NCI-H146 (cell line): ENCODE results near the gene CYP2A7.
"Not testable (repeated sequence)": the region's sequence is repeated elsewhere in the genome, so short reads cannot be mapped to it uniquely, and the experiment has no call there.

Experiments used
- DNase-seq: peaks from one replicate; lab custom pipeline; 2025; lab: John Stamatoyannopoulos, UW

The CYP2A7 gene

DNA sequence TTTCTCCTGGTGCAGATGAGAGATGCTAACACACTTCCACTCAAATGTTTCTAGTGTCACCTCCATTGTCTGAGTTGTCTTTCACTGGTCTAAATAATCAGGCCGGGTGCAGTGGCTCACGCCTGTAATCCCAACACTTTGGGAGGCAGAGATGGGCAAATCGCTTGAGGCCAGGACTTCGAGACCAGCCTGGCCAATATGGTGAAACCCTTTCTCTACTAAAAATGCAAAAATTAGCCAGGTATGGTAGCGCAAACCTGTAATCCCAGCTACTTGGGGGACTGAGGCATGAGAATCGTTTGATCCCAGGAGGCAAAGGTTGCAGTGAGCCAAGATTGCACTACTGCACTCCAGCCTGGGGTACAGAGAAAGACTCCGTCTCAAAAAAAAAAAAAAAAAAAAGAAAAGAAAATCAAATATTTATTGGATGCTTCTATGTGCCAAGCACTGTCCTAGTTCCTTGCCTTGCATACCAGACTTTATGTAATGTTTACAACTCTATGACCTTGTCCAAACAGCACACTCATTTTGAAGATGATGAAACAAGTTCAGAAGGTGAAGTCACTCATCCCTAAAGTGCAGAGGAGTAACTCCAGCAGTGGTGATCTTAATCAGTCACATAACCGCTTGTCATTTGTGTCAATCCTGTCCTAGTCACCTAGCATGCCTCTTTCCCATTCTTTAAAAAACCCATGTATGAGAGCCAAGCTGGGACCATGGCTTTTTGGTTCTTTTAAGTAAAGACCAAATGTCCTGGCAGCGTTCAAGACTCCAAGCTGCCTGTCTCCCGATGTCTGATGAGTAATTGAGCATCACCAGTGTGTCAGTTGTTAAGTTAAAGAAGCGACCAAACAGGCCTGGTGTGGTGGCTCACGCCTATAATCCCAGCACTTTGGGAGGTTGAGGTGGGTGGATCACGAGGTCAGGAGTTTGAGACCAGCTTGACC, 15.1 kb upstream of the CYP2A7 start:
- not testable (repeated sequence) for DNase-seq

DNA sequence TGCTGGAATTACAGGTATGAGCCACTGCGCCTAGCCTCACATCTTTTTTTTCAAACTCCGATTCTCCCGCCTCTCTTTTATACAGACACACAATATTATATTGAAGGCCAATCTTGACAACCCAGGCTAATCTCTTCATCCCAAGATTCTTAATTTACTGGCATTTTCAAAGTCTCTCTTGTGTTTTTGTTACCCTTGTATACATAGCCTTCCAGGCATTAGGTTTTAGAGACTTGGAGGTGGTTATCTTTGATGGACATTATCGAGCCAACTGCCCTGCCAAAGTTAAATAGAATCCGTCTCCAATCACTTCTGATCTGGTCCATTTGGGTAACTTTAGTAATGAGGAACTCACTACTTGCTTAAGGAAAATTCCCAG, 14.4 kb upstream of the CYP2A7 start:
- DNase-seq, result no peak

DNA sequence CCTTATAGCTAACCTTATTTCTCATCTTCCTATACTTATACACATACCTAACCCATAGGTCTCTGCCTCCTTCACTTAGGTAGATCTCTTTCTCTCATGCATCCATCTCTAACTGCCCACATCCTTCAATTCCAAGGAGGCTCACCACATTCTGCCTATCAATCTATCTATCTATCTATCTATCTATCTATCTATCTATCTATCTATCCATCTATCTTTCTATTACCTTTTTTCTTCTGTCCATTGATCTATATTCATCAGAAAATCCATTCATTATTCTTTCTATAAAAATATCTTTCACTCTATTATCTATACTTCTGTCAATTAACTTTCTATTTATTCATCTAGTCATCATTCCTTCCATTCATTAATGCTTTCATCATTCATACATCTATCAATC, 11.1 kb upstream of the CYP2A7 start:
- no peak for DNase-seq

DNA sequence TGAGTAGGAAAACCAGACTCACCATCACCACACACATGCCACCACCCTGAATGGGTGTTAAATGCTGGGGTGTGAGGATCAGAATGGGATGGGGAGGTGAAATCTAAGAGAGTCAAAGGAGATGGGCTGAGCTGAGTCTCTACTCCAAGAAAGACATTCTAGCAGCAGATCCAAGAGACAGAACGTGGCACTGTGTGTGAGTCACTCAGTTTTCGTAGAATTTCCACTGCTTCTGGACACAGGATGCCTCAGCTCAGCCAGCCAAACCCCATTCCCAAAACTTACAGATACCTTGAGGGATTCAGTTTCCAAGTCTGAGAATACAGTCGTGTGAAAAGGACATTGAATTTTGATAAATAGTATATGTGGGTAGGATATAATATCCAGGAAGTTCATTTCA, 7.3 kb upstream of the CYP2A7 start:
- no peak for DNase-seq

DNA sequence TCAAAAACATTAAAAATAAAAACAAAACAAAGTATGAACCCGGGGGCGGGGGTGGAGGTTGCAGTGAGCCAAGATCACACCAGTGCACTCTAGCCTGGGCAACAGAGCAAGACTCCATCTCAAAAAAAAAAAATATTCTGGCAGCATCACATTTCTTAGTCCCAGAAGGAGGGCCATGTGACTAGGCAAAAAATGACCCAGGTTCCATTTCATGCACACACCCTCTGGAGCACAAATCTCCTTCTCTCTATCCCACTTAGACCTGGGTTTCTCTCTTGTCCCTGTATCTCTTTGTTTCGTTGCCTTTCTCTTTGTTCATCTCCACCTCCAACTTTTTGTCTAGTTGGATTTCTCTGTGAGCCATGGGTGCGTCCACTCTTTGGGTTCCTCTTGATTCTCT, 6.2 kb upstream of the CYP2A7 start:
- no peak for DNase-seq

DNA sequence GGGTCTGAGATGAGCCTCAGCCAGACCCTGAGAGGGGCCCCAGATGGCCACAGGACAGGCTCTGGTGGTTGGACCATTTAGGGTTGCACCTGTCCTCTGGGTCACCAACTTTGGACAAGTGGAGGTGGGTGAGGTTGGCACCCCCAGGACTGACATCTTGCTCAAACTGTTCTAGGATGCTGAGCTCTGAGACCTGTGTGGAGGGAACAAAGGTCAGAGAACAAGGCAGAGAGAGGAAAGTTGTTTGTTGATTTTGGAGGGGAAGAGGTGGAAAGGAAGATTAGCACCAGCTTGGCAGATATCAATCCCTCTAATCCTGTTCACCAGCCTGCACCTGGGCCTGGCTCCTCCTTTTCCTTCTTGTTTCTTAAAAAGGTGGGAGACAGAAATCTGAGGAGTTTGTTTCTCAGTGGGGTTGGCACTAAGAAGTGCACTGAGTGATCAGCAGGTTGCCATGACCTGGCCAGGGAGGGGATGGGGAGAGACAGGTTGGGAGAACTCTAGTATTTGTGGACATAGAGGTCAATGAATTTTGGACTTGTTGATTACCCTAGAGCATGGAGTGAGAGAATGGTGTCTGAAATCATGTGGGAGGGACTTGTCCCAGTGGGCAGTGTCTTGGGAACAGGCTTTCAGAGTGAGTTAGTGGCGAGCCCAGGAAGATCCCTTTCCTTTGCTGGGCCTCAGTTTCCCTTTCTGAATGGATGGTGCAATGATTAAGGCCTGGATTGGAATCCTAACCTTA, 2.3 kb upstream of the CYP2A7 start:
- not testable (repeated sequence) for DNase-seq

DNA sequence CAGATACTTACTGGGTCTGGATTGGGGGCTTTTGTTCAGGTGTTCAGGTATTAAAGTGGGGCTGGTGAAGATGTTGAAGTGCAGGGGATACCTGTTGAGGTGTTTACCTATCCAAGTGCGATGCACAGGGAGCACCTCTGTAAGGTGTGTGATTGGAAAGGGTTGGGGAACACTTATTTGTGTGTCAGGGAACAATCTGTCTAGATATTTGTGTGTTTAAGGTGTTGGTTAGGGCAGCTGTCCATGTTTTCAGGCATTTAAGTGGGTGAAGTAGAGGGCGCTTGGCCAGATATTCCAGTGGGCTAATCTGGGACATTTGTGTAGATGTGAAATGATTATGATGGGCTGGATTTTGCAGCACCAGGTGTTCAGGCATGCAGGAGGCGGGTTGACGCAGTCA, 2.7 kb downstream of the CYP2A7 start:
- not testable (repeated sequence) for DNase-seq

DNA sequence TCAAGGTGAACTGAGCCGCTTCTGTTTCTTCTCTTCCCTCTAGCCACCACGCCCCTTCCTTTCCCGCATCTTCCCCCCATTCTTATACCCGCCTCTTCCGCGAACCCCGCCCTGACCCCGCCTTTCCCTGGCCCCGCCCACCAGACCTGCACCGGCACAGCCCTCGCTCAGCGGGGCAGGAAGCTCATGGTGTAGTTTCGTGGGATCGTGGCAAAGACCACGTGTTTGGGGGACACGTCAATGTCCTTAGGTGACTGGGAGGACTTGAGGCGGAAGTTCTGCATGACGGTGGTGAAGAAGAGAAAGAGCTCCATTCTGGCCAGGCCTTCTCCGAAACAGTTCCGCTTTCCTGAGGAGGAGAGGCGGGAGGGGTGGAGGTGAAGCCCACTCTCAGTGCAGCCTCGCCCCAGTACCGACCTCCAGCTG, 6.5 kb downstream of the CYP2A7 start:
- DNase-seq, result not testable (repeated sequence)

DNA sequence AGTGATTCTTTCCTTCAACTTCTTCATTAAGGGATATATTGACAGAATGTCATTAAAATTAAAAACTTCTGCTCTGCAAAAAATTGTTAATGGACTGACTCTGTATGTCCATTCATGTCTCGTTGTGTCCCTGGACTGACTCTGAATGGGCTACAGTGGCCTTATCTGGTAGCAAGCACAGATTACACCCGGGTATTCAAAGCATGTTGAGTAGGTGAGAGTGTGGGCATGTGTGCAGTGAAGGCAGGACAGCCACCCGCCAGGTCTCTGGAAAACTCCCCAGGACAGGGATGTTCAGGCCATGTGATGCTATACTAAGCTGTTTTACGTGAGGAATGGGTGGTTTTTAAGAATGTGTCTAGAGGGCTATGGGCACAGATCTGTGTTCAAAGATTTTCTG, 7.2 kb downstream of the CYP2A7 start:
- not testable (repeated sequence) for DNase-seq

DNA sequence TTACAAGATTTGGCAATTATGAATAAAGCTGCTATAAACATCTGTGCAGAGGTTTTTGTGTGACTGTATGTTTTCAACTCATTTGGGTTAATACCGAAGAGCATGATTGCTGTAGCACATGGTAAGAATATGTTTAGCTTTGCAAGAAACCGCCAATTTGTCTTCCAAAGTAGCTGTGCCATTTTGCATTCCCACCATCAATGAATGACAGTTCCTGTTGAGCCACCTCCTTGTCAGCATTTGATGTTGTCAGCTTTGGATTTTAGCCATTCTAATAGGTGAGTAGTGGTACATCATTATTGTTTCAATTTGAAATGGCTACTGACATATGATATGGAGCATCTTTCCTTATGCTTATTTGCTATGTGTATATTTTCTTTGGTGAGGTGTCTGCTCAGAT, 8.2 kb downstream of the CYP2A7 start:
- not testable (repeated sequence) for DNase-seq

DNA sequence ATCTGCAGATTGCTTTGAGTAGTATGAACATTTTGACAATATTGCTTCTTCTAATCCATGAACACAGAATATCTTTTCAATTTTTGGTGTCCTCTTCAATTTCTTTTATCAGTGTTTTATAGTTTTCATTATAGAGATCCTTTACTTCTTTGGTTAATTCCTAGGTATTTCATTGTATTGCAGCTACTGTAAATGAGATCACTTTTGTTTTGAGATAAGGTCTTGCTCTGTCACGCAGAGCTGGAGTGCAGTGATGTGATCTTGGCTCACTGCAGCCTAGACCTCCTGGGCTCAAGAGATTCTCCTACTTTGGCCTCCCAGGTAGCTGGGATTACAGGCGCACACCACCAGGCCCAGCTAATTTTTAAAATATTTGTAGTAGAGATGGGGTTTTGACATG, 9.8 kb downstream of the CYP2A7 start:
- no peak for DNase-seq

DNA sequence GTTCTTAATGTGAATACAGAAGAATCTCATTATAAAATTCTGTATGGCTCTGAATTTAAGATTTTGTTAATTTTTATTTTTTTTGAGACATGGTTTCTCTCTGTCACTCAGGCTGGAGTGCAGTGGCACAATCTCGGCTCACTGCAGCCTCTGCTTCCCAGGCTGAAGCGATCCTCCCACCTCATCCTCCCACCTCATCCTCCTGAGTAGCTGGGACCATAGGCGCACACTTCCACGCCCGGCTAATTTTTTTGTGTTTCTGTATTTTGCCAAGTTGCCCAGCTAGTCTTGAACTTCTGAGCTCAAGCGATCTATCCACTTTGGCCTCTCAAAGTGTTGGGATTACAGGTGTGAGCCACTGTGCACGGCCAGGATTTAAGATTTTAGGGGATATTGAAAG, 14.3 kb downstream of the CYP2A7 start:
- DNase-seq, result no peak

DNA sequence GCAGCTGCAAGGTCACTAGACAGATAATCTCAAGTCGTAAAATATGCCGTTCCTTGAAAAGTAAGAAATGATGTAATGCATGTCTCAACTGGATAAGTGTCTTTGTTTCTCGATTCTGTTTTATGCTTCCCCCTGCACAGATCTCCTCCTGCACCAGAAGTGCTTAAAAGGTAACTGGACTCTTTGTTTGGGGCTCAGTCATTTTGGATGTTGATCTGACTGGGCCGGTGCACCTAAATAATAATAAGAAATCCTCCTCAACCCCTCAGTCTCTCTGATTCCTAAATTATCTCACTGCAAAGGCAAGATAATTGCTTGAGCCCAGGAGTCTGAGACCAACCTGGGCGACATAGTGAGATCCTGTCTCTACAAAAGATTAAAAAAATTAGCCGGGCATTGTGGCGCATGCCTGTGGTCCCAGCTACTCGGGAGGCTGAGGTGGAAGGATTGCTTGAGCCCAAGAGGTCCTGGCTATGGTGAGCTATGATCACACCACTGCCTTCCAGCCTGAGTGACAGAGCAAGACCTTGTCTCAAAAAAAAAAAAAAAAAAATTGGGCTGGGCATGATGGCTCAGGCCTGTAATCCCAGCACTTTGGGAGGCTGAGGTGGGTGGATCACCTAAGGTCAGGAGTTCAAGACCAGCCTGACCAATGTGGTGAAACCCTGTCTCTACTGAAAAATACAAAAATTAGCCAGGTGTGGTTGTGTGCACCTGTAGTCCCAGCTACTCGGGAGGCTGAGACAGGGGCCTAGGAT, 17.1 kb downstream of the CYP2A7 start:
- DNase-seq, result not testable (repeated sequence)

DNA sequence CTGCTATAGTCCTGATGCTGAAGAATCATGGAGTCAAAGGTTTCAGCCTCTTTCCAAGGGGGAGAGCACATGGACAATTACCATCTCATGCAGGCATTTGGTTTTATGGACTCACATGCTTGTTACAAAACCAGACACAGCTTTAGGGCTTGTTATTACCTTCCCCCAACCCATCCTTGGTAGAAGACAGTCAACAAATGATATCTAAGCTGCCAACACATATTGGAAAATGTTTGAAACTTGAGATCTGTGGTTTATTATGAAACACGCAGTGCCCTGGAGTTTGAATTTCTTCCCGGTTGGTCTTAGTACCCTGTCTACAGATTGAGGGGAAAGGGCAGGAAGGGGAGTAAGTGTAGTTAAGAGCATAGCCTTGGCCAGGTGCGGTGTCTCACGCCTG, 19.2 kb downstream of the CYP2A7 start:
- no peak for DNase-seq

DNA sequence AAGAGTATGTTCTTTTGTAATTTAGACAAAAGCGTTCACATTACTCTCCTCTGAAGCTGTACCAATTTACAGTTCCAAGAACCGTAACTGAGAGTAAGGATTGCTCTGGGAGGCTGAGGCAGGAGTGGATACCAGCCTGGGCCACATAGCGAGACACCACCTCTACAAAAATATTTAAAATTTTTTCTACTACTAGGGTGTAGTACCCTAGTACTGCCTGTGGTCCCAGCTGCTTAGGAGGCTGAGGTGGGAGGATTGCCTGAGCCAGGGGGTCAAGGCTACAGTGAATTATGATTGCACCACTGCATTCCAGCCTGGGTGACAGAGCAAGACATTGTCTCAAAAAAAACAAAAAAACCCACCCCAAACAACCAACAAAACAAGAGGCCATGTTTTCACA, 19.7 kb downstream of the CYP2A7 start:
- no peak for DNase-seq

DNA sequence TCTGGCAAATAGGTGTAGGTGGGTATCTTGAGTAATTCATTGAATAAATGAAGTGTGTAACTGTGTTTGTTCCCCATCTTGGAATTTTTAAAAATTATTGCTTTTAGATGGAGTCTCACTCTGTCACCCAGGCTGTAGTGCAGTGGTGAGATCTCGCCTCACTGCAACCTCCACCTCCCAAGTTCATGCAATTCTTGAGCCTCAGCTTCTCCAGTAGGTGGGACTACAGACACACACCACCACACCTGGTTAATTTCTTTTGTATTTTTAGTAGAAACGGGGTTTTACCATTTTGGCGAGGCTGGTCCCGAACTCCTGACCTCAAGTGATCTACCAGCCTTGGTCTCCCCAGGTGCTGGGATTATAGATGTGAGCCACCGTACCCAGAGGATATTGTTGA, 23.9 kb downstream of the CYP2A7 start:
- DNase-seq, result no peak

DNA sequence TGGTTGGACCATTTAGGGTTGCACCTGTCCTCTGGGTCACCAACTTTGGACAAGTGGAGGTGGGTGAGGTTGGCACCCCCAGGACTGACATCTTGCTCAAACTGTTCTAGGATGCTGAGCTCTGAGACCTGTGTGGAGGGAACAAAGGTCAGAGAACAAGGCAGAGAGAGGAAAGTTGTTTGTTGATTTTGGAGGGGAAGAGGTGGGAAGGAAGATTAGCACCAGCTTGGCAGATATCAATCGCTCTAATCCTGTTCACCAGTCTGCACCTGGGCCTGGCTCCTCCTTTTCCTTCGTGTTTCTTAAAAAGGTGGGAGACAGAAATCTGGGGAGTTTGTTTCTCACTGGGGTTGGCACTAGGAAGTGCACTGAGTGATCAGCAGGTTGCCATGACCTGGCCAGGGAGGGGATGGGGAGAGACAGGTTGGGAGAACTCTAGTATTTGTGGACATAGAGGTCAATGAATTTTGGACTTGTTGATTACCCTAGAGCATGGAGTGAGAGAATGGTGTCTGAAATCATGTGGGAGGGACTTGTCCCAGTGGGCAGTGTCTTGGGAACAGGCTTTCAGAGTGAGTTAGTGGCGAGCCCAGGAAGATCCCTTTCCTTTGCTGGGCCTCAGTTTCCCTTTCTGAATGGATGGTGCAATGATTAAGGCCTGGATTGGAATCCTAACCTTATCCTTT, 29.4 kb downstream of the CYP2A7 start:
- DNase-seq, result not testable (repeated sequence)

DNA sequence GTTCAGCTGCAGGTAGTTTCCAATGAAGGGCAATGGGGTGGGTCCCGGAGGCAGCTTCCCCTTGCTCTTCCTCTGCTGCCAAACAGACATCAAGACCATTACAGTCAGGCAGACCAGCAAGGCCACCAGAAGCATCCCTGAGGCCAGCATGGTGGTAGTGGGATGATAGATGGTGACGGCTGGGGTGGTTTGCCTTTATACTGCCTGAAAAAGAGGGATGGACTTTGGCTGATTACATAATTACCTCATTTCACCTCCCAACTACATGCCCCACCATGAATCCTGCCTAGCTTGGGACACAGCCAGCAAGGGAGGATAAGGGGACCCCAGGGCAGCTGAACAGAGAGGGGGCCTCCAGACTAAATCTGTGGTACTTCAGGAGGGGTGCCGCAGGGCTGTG, 31.8 kb downstream of the CYP2A7 start, which contains the start of gene CYP2A6:
Gene CYP2A6, minus strand, starts transcription at position 171 of the 400 bp plus-strand sequence. Its CDS starts 21 bp downstream, at position 150.
- not testable (repeated sequence) for DNase-seq

DNA sequence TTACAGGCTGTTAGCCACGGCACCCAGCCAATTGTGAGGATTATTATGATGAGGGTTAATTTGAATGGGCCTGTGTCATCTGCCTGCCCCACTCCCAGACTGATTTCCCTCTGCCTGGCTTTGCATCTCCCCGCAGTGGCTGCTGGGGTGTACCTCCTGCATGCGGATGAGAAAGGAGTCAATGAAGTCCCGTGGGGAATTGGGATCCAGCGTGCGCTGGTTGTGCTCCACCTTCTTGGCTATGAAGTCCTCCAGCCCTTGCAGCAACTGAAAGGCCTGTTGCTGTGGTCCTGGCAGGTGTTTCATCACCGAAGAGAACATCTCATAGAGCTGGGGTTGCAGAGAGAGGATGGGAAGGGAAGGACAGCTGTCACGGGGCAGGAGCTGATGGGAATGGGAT, 35.3 kb downstream of the CYP2A7 start:
- not testable (repeated sequence) for DNase-seq

DNA sequence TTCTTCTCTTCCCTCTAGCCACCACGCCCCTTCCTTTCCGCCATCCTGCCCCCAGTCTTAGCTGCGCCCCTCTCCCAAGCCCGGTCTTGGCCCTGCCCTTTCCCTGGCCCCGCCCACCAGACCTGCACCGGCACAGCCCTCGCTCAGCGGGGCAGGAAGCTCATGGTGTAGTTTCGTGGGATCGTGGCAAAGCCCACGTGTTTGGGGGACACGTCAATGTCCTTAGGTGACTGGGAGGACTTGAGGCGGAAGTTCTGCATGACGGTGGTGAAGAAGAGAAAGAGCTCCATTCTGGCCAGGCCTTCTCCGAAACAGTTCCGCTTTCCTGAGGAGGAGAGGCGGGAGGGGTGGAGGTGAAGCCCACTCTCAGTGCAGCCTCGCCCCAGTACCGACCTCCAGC, 38.4 kb downstream of the CYP2A7 start:
- DNase-seq, result not testable (repeated sequence)

DNA sequence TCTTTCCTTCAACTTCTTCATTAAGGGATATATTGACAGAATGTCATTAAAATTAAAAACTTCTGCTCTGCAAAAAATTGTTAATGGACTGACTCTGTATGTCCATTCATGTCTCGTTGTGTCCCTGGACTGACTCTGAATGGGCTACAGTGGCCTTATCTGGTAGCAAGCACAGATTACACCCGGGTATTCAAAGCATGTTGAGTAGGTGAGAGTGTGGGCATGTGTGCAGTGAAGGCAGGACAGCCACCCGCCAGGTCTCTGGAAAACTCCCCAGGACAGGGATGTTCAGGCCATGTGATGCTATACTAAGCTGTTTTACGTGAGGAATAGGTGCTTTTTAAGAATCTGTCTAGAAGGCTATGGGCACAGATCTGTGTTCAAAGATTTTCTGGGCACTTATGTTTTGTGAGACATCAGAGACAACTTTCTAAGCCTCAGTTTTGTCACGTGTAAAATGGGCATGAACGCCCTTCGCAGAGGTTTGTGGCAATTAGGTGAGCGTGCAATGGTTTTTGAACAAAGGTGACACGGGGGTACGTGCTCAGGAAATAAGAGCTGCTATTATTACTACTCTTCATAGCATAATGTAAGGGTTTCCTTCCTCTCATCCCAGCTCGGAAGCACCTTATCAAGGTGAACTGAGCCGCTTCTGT, 38.9 kb downstream of the CYP2A7 start:
- DNase-seq, result not testable (repeated sequence)
